ENCODE results near the gene EXOC7.
"Not testable (repeated sequence)": the region's sequence is repeated elsewhere in the genome, so short reads cannot be mapped to it uniquely, and the experiment has no call there.

EXOC7 gene

DNA sequence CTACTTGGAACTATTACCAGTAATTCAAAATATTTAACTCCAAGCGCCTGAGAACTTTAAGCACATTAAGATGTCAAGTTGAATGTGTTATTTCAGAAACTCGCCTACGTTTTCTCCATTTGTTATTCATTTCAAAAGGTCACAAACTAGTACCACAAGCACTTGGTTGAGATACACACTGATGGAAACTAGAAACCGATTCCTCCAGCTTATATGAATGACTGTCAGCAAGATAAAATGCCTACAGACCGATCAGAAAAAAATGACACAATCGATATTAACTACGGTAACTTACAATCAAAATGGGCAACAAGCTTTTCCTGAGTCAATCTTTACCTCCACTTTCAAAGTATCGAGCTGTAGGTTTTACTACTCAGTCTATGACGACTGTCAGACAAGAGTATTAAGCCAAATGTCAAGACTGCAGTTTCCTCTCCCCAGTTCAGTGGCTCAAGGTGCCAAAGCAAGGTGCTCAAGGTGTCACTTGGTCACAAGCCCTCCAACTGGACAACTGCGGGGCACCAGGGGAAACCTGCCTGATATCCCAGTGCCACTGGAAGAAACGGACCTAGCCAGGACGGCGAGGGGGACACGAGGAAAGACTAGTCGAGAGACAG, 31.9 kb downstream of the EXOC7 start:
- peak; percentile 62 for DNase-seq

DNA sequence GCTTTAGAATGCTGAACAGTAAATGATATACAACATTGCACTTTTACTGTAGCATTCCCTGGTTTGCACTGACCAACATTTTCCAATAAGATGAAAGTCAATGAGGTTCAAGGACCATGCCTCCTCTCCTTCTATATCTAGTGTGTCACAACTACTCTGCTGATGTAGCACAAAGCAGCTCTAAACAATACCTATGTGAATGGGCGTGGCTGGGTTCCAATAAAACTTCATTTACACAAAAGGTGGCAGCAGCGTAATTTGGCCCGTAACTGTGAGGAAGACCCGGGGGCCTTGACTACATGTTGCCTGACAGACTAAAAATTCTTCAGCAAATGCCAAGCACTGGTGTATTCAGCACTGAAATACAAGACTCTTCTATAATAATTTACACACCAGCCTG, 37.8 kb downstream of the EXOC7 start:
- no peak for DNase-seq

DNA sequence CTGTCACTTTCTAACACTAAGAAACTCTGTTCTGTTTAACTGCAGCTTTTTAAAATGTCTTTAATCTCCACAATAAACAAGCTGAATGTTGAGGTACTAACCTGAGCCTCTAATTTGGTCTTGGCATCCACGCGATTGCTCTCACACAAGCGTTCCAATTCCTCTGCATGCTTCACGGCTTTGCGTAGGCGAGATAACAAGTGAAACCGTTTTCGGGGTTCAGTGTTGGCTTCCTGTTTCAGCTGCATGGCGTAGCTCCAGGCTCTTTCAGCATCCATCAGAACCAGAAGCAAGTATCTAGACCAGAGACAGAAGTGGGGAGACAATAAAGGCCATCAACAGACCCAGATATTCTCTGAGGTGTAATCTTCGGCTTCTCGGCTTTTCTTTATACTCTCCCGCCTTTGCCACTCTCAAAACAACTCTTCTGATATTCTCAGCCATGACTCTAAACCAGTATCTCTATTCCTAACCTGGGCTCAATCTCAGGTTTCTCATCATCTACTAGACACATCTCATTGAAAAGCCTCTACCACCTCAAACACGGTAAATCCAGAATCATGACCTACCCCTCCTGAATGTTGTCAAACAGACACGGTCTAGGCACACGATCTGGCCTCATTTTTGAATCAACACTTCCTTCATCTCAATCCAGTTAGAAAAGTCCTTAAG, 39.6 kb downstream of the EXOC7 start:
- DNase-seq, result no peak

DNA sequence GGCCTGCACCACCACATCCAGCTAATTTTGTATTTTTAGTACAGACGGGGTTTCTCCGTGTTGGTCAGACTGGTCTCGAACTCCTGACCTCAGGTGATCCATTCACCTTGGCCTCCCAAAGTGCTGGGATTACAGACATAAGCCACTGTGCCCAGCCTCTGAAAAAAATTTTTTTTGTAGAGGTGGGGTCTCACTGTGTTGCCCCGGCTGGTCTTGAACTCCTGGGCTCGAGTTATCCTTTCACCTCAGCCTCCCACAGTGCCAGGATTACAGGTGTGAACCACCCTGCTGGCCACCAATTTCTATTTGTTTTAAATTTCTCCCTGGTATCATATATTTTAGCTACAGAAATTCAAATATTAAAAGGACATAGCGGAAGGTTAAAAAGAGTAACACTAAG, 45.3 kb downstream of the EXOC7 start:
- DNase-seq, result not testable (repeated sequence)

DNA sequence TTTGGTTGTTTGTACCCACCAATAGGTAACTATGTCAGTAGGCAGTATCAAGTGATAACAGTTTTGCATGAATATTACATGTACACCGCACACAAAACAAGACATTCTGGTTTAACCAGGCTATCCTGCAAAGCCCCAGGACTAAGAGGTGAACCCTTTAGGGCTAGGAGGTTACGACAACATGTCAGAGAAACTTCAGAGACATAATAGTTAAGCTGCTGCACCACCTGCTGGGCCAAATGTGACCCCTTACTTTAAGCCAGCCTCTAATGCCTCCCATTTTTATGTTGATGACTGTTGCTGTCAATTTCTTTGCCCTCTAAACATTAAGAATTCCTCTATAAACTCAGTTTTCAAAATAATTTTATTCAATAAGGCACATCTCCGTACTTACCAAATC, 46.7 kb downstream of the EXOC7 start:
- no peak for DNase-seq

DNA sequence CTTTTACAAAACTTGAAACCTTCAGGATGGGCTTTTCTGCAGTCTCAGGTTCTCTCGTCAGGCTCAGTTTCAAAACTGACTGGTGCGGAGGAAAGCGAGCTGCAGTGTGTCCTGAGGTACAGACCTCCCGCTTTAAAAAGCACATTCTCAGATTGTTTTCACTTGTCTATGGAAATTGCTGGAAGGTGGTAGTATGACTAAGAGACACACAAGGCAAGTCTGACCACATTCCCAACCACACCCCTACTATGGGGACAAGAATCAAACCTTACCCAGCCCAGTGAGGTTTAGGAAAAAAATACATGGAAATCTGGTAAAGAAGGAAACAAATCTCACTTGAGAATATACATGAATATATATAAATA, 49.5 kb downstream of the EXOC7 start:
- DNase-seq, result no peak

DNA sequence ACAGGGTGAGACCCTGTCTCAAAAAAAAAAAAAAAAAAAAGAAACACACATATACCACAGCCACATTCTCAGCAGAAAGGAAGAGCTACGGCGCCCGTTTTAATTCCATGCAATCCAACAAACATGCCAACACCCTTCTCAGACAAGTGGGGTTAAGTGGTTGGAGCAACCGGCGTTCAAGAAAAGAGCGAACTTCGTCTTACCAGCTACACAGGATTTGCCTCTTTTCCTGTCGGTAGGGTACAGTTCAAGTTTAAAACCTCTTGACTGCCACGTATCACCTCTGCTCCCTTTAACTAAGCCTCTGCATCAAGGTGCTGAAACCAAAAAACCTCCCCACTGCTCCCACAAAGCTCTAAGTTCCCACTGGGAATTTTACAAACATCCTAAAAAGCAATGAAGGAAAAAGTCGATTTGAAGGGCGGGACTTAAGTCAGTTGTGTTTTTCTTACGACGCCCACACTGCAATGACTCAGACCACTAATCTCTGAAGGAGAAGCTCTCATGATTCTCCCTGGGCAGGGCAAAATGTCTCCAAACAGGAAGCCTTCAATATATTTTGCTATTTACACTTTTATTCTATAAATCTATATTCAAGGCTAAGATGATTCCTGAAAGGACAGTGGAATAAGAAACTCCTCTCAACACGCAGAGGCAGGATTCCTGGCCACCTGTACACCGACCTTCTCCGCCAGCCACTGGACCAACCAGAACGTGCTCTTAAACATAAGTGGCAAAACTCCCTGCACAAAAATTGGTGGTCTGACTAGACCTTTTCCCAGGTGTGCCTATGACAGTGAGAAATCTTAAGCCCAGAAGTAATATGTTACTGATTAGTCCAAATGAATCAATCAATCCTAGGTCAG, 50.1 kb downstream of the EXOC7 start:
- no peak for DNase-seq

DNA sequence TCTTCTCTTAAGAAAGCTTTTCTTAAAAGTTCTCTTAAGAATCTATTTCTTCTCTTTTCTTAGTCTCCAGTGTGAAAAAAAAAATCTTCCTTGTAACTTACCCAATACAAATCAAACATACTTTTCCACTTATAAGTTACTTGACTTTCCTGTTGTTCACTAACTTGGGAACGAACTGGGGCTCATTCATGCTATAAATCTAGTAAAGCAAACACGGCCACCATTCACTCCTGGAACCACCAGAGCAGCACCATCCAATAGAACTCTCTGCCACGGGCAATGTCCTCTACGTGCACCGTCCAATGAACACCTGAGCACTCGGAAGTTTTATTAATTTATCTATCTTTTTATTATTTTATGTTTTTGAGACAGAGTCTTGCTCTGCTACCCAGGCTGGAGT, 52.0 kb downstream of the EXOC7 start:
- DNase-seq, result no peak

DNA sequence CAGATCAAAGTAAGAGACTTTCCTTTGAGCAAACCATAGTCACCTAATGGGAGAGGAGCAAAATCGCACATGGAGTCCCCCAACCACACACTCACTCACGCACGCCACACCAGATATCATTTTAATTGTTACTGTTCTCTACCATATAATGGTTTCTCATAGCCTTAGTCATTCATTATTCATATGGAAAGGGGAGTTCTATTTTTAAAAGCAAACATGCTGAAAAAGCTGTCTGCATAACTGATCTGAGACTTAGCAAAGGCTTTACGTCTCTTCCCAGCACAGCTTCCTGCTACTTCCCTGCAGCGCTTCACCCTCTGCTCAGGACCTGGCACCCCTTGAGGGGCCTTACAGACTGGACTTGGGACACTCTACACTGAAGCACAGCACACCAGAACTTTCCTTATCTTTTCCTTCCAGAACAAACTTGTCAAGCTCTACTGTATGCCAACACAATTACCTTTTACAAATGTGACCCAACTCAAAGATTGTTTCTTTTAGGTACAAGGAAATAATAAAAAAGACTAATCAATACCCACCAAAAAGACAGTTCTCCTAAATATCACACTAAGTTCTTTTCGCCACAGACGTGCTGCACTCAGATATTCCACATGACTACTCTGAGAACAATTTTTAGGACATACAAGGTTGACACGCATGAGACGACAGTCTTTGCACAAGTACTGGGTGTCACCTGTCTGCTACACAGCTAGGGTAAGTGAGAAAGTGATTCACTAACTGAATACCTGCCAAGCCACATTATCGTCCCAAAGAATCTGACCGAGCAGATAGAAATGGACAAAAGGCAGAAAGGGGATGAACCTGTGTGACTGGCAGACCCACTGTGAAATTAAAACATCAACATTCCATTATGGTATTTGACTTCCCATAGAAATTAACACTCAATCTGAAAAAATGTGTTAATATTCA, 52.8 kb downstream of the EXOC7 start:
- DNase-seq, result no peak

DNA sequence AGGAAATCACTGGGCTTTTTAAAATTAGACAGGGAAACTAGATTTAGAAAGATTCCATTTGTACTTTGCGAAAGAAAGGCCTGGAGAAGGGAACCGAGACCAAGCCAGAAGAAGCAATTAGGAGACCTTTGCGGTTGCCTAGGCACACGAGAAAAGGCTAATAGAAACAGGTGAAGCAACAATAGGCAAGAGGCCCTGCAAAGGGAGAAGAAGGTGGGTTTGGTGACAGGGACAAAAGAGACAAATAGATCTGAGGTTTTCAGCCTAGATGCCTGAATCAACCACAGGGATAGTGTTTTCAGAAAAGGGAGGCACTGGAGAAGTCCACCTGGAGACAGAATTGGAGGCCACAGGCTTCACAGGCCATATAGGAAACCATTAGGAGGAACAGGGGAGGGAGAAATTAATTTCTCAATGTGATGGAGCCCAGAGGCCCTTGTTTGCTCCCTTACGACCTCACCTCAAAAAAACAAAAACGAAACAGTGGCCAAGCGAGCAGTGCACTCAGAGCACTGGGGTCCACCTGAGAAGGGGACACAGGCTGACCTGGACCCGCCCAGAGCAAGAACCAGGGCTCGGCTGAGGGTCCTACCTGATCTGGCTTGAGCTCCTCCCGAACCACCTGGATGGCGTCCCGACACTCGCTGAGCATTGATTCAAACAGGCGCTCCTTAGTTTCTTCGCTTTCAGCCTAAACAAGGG, 53.6 kb downstream of the EXOC7 start:
- DNase-seq, result no peak

DNA sequence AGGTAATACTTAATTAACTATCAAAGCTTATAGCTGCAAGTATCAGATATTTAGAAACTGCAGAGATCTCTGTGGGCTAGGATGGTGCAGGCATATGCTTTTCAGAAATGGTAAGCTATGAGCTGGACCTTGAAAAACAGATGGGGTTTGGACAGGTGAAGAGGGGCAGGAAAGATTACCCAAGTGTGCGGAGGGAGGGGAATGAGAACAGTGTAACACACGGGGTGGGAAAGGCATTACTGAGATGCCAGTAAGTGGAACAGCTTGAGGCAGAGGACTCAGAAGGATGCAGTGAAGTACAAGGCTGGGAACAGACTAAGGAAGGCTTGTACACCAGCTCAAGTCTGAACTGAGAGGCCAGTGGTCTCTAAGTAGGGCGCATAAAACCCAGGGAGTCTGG, 54.3 kb downstream of the EXOC7 start:
- DNase-seq, result no peak

DNA sequence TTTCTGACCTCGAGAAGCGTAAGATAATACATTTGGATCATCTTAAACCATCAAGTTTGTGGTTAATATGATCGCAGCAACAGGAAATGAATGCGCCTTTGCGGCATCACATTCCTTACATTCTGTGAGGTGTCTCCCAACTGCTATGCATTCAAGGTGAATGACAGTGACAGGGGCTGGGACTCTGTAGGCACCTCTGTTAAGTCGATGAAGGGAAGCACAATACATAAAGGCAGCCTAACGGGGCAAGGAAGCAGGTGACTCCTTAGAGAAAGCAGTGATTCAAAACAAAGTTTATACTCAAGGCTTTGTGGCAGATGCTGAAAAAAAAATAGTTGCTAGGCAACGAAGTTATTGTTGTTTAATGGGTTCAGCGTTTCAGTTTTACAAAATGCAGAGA, 54.9 kb downstream of the EXOC7 start:
- no peak for DNase-seq

DNA sequence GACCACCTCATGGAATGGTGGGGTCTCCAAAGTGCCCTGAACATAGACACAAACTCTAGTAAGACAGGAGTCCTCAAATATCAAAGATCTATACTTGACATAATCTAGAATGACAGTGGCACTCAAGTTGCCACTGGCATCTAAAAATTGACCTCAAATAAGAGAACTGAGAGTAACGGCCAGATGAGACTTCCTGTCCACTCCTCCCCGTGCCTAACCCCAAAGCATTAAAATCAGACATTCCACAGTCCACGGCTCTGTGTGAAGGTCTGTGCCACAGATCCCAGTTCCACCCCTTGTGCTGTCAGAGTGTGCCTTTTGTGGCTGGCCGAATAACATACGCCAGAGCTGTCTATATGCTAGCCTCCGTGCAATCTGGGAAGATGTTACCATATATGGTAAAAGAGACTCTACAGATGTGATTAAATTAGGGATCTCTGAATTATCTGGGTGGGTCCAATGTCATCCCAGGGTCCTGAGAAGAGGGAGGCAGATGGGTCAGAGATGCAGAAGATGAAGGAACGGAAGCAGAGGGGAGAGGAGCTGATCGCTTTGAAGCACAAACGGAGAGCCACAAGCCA, 55.5 kb downstream of the EXOC7 start:
- DNase-seq, result no peak

DNA sequence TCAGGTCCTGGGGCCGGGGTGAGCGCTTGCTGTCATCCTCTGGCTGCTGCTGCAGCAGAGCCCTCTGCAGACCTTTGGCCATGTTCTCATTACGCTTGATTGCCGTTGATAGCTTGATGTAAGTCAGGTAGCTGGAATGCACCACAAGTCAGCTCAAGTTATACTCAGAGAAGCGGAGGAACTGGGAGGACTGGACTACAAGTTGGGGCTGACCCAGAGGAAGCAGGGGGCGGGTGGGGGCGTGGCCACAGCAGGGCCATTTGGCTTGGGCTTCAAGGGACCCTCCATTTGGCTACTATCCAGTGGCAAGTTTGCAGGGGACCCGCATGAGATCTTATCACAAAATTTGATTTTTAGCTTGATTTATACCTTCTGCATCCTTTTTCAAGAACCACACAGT, 57.5 kb downstream of the EXOC7 start:
- no peak for DNase-seq

DNA sequence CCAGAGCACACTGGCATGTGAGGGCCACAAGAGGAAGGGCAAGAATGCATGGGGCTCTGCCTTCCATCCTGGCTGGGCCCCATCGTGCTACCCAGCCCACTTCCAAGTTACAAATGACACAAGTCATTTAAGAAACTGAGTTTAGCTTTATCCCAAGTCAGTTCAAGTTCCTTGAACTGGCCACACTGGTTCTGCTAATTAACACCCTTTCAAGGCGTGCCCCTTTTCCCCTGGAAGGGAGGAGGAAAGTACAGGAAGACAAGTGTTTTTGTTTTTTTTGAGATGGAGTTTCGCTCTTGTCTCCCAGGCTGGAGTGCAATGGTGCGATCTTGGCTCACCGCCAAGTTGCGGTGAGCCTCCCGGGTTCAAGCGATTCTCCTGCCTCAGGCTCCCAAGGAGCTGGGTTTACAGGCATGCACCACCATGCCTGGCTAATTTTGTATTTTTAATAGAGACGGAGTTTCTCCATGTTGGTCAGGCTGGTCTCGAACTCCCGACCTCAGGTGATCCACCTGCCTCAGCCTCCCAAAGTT, 59.0 kb downstream of the EXOC7 start:
- DNase-seq, result not testable (repeated sequence)

DNA sequence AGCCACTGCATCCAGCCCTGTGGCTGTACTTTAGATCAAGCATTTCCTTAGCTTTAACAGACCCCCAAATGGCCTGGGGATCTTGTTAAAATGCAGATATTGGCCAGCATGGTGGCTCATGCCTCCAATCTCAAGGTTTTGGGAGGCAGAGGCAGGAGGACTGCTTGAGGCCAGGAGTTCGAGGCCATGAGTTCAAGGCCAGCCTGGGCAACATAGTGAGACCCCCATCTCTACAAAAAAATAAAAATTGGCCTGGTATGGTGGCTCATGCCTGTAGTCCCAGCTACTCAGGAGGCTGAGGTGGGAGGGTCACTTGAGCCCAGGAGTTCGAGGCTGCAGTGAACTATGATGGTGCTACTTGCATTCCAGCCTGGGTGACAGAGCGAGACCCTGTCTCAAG, 60.7 kb downstream of the EXOC7 start:
- not testable (repeated sequence) for DNase-seq

DNA sequence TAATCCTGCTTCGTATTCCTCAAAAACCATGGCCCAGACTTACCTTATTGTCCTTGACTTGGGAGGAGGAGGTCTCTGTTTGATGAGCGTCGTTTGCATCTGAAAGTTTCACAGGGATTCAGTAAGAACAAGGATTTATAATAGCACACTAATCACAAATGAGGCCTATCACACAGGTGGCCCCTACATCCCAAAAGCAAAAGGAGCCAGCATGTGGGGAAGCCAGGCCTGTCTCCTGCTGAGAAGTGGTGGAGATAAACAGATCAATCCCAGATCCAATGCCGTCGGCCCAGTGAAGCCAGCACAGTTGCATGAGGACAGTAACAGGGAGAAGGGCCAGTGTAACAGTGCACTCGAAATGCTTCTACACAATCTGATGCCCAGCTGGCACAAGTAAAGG, 63.2 kb downstream of the EXOC7 start:
- DNase-seq, result no peak

DNA sequence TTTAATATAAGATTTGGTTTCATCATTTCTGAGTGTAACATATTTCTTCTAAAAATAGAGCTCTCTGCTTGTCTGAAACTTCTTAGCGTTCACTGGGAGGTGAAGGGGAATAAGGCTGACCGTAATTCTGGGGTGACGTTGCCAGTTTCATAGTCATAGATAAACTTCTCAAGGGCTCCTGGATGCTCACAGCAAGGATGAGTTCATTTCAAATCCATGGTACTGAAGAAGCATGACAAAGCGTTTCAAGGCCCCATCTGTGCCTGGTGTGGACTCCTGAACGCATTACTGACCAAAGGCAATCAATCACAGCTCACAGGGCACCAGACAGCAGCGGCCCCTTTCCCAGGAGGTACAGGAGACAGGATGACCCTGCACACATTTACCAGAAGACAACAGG, 64.5 kb downstream of the EXOC7 start:
- no peak for DNase-seq

DNA sequence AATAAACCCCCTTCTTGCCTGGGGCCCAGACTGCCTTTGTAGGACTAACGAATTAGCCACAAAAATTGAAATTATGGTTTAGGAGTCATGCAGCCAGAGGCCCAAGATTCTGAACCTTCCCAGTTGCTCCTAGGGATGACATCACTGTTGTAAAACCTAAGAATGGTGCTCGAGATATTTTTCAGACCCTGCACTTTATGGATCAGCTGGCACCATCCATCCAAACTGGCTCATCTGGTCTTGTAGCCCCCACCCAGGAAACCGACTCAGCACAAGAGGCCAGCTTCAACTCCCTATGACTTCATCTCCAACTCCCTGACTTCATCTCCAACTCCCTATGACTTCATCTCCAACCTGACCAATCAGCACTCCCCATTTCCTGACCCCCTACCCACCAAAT, 65.5 kb downstream of the EXOC7 start:
- DNase-seq, result no peak

DNA sequence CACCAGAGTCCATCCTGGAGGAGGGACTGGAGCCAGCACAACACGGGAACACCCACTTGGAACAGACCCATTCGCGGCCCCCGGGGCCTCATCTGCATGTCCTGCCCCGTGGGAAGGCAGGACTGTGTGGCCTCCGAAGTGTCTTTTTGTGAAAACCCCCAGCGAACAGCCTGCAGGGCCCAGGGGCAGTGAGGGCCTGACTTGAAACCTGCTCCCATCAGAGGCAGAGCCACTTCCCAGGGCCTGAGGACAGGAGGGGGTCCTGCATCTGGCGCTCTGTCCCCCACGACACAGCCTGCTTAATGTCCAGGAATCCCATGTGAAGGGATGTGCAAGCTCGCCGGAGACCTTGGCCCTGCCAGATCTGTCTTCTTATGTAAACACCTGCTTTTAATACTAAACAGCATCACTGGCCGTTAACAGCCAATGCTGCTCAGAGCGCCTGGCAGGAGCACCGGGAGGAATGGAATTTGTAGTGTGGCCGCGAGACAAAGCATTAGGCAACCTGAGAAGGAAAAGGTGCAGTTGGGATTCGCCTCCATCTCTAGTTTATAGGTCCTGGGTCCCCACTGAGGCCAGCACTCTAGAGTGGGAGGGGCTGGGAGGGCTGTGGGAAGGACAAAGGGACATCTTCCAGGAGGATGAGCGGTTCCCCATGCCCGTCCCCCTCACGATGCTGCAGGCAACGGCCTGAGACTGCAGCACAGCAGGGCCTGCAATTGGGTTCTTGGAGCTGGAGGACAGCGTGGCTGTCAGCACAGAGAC, 66.9 kb downstream of the EXOC7 start:
- DNase-seq, result no peak

All from activated CD4-positive, CD25-positive, alpha-beta regulatory T cell treated with anti-CD3 and anti-CD28 coated beads, Interleukin-2, amount 50 U/mL, for 72 hours (primary cell).